Activated effector memory CD4-positive, alpha-beta T cell treated with anti-CD3 and anti-CD28 coated beads, Interleukin-2, amount 50 U/mL, for 16 hours (primary cell): ENCODE data around the gene SAMD8.

Experiments
- DNase-seq: peaks from one replicate; pipeline ENCODE4 v3.0.0-alpha.2; 2020

The SAMD8 gene

DNA sequence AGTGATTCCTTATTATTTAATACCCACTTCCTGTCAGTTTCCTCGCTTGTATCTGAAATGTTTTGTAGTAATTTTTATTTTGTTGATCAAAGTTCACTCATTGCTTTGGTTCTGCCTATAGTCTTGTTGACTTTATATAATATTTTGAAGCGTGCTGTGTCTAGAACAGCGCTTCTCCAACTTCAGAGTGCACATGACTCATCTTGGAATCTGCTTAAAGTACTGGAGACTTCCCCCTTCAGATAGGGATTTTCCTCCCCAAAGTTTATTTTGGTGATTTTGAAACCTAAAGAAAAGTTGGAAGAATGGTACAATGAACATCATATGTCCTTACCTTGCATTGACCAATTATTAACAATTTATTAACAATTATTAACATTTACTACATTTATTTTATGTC is 118.5 kb downstream of the SAMD8 start:
- no peak for DNase-seq

DNA sequence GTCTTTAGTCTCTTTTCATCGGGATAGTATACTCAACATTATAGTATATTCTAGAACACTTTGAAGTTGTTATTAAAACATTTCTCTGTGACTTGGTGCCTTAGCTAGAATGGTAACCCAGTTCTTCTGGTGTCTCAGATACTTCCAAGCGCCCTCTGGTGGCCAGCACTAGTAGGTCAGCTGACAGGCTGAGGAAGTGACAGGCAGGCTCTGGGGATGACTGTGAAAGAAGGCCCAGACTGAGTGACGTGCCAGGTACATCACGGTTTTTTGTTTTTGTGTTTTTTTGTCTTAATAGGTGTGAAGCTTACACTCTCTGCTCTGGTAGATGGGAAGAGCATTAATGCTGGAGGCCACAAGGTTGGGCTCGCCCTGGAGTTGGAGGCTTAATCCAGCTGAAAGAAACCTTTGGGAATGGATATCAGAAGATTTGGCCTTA is 119.2 kb downstream of the SAMD8 start:
- DNase-seq: peak; percentile 98
